ENCODE results near the gene FAAP20.

- no peak for TF ChIP-seq CTCF (IDR thresholded peaks at IDR 0.05; ENCODE audit: insufficient read depth, low read depth, low read length)
- TF ChIP-seq EZH2 (IDR thresholded peaks at IDR 0.05; ENCODE audit: insufficient read depth, low read length): no peak
Observed at GRCh38 chr1:2181752-2182151, 12.8 kb downstream of the FAAP20 start.
